Cardiac septum (tissue), 1 donor: ENCODE measurements around the gene OR4M1. TPM values are rescaled to one million over a fixed set of nuclear protein-coding genes. Genes with fewer than 3 reads are reported as not detected.
"Not testable (repeated sequence)": the region's sequence is repeated elsewhere in the genome, so short reads cannot be mapped to it uniquely, and the experiment has no call there.

ENCODE experiments used
- DNase-seq: peaks from one replicate; pipeline ENCODE4 v3.0.0-alpha.2; 2020; ENCODE audit warnings: low spot score
- intact Hi-C: fragments of 100-400 bp; cut with DNase I; formaldehyde crosslinking; loops from one replicate; pipeline ENCODE4 v1.14.0; 2022
- total RNA-seq: library from RNA; stranded (reverse); fragmentation: NEBNext Ultra II Directional; extraction: Animal tissue kit (Norgen Biotek cat#: 25700); gene quantifications from one replicate; pipeline ENCODE4 v1.2.1, GENCODE V29; 2021
- donor health status: DM: no; HTN: no; CAD: no.

Gene OR4M1
- total RNA-seq, 1 donor from 2014 or later: not detected

- DNase-seq, intact Hi-C loops: not testable (repeated sequence)
Observed at GRCh38 chr14:19813171-19813920, 40.0 kb downstream of the OR4M1 start.

- peak; percentile 56 for DNase-seq
- intact Hi-C loops: not testable (repeated sequence)
Observed at GRCh38 chr14:19819879-19820278, 46.6 kb downstream of the OR4M1 start.

- intact Hi-C loops: not testable (repeated sequence)
- peak; percentile 68 for DNase-seq
Observed at GRCh38 chr14:19821016-19821415, 47.7 kb downstream of the OR4M1 start.

- intact Hi-C loops: no loop called here
- no peak for DNase-seq
Observed at GRCh38 chr14:19823178-19823577, 49.9 kb downstream of the OR4M1 start.

GRCh38 chr14:19823765-19824164 lies 50.5 kb downstream of the OR4M1 start:
- intact Hi-C loops: no loop called here
- no peak for DNase-seq

- intact Hi-C loops: not testable (repeated sequence)
Observed at GRCh38 chr14:19827626-19828244, 54.4 kb downstream of the OR4M1 start.

DNA sequence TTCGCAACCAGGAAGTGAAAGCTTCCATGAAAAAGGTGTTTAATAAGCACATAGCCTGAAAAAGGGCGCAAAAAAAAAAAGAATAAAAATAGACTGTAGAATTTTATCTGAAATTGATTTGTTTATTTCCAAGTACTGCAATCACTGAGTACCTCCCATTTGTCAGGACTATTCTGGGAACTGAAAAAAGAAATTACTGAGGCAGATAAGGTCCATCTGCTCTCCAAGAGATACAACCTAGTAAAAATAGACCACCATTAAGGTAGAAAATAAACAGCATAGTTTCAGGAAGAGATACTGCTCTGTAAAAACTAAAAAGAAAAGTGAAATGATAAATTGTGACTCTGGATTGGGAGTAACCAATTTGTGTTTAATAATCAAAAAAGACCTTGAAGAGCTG lies 55.0 kb downstream of the OR4M1 start:
- no peak for DNase-seq
- intact Hi-C loops: no loop called here

More at GRCh38 chr14:19827626-19828244, 54.4 kb downstream of the OR4M1 start:
- DNase-seq: not testable (repeated sequence)

Other genes with a start within 250 kb of the OR4M1 start
- not detected for gene OR11H2, start 59.6 kb upstream of the OR4M1 start, total RNA-seq
- not detected for gene OR4Q3, start 29.9 kb upstream of the OR4M1 start, total RNA-seq
- not detected for gene OR4N2, start 30.3 kb downstream of the OR4M1 start, total RNA-seq
- not detected for gene OR4K2, start 101.6 kb downstream of the OR4M1 start, total RNA-seq
- gene OR4K5, start 147.1 kb downstream of the OR4M1 start, total RNA-seq: not detected
- not detected for gene OR4K1, start 157.4 kb downstream of the OR4M1 start, total RNA-seq
- not detected for gene OR4K15, start 202.1 kb downstream of the OR4M1 start, total RNA-seq
- not detected for gene OR4Q2, start 228.7 kb downstream of the OR4M1 start, total RNA-seq
- not detected for gene OR4K14, start 245.8 kb downstream of the OR4M1 start, total RNA-seq